B cell (primary cell): ENCODE data around the gene CNGA3.

ENCODE experiments used
- CTCF ChIP-seq: fragments of 200-600 bp; IDR thresholded peaks from one replicate; pipeline ENCODE4 v1.8.0; 2022; ENCODE audit warnings: antibody characterized with exemption, mild to moderate bottlenecking
- EZH2 ChIP-seq: IDR thresholded peaks from 2 replicates; pipeline ENCODE4 v1.6.1; 2012; ENCODE audit warnings: borderline replicate concordance, low read depth, mild to moderate bottlenecking, moderate library complexity, low read length; ENCODE audit not compliant: insufficient read depth, poor library complexity, severe bottlenecking

DNA sequence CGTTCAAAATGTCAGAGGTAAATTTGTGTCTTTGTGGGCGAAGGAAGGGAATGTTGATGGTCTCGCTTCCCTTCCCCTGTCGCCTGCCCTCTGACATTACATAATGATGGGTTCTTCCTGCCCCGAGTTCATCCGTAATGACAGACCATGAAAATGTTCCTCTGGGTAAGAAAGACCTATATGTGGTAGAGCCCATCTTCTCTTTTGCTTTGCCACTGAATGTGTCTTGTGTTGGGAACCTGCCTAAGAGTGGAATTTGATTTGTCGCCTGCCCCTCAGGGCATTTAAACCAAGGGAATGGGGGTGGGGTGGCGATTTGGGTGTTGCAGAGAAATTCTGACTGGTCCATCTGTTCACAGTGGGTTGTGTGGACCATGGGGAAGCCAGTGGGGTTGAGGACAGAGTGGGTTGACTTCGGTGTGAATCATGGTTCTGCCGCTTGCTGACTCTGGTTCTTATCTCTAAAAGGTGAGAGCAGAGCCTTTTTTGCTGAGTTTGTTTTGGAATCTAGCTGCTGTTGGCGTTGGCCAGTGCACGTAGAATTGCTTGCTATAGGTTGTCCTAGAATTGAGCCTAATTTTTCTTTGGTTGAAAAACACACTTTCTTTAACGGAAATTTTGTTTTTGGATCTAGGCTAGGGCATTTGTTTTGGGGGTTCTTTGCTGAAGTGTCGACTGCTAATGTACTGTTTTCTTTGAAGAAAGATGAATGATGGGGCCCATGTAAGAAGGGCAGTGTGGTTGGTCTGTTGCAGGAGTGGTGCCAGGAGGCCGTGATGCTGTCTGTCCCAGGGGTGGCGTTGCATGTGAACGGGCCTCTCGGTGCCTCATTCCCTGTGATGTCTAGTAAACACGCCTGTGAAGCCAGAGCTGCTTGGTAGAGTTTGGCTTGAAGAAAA, 99.7 kb downstream of the CNGA3 start:
- no peak for TF ChIP-seq EZH2
- TF ChIP-seq CTCF, result no peak
